Esophagus mucosa (tissue), 1 donor: ENCODE data around the gene QKI. TPM values are rescaled to one million over a fixed set of nuclear protein-coding genes. Genes with fewer than 3 reads are reported as not detected.
"Not testable (repeated sequence)": the region's sequence is repeated elsewhere in the genome, so short reads cannot be mapped to it uniquely, and the experiment has no call there.

Experiments used
- ATAC-seq: fragments of 200-7000 bp; cut with Tn5 transposase; one replicate; pipeline ENCODE4 v1.9.1; 2020
- total RNA-seq: library from RNA; stranded (reverse); gene quantifications from one replicate; pipeline ENCODE4 v1.2.4, GENCODE V29; 2023
- donor health status: DM: yes; HTN: yes; CAD: no.

QKI gene
- total RNA-seq, 1 donor from 2014 or later: 39.6 TPM

GRCh38 chr6:163415620-163416556 is 1.4 kb downstream of the QKI start:
- ATAC-seq: no peak

- ATAC-seq: no peak
These were observed 2.2 kb downstream of the QKI start for GRCh38 chr6:163416557-163417253.

- no peak for ATAC-seq
These were observed 3.1 kb downstream of the QKI start for GRCh38 chr6:163417595-163417994.

GRCh38 chr6:163418311-163419029 is 4.0 kb downstream of the QKI start:
- no peak for ATAC-seq

DNA sequence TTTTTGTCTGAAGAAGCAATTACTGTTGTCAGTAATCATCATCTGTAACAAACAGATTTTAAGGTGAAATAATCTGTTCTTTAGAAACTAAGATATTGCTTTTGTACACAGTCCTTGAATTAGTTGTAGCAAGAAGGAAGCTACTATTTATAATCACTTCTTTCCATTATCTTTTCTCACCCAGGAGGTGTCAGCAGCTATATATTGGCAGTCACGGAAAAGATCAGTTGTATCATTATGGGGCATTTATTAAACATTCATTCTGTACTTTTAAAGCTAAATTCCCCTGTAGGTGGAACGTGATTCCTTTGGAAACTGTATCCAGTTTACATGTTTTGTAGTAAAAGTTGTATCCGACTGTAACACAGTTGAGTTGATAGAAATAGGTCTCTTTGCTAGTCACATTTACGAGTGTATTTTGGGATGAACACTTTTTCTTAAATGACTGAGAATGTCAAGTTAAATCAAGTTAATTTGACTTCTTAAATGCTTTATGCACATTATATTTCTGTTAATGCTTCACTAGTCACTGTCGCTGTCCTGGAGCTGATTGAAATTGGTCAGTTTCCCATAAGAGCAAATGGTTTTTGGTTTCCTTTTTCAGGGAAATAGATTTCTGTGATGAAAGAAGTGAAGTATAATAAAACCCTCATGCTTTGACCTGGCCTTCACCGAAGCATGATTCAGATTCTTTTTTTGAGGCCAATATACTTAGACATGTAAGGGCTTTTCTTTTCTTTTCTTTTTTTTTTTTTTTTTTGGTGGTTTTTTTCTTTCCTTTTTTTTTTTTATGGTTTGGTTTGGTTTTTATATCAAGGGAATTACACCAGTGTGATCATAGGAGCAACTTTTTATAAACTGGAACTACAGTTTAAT is 5.1 kb downstream of the QKI start:
- ATAC-seq: no peak

DNA sequence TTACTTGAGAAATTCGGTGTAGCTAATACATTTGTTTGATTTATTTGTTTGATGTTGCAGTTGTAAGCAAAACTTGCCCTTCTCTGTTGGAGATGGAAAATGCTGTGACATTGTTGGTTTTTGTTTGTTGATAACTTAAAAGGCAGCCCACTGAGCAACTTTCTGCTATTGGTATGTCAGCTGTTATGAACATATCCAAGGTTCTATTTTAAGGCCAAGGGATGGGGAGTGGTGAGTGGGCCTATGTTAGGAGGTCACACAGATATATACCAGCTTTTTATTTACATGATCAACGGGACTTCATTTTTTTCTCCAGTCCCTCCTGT is 5.7 kb downstream of the QKI start:
- no peak for ATAC-seq

- ATAC-seq: no peak
These were observed 8.0 kb downstream of the QKI start for GRCh38 chr6:163422550-163422949.

DNA sequence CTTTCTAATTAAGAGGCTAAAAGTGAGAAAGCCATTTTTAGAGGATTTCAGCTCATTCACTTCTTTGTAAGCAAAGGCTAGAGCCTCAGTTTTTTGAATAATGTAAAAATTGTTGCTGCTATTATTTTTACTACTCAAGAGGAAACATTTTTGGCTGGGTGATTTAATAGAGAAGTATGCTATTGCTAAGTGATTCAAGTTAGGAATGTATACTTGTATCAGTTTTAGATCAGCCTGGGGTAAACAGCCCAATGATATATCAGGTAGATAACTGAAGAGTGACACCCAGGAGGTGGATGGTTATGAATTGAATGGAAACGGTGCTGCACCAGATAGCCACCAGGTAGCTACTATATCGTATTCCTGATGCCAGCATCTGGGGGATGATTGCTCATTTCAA is 9.2 kb downstream of the QKI start:
- ATAC-seq: no peak

DNA sequence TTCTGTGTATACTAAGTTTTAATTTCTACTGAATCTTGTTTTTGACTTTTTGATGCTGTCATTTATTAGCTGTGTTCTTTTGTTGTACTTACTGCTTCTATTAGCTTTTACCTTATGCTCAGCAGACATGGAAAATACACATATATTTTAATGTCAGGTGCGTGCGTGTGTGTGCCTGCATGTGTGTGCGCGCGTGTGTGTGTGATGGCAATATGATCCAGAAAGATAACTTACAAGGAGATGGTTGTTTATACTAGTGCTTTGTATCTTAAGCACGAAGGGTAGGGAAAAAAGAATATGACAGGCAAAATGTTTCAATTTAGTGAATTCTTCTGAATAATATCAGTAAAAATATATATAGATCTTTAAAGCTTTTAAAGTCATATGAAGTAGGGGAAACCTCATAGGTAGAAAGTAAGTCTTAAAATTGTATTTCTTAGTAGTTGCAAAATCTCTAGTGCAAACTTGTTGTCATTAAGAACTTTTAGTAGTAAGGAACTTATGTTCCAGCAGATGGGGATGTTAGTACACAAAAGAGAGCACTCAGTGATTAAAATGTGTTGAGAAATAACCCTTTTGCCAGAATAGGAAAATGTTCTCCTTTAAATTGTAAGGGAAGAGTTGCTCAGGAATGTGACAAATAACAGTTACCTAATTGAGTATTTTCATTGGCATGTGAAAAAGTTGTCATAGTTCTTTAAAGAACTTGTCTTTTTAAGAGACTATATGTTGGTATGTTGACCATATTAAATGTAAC is 13.2 kb downstream of the QKI start:
- ATAC-seq: peak; percentile 47

DNA sequence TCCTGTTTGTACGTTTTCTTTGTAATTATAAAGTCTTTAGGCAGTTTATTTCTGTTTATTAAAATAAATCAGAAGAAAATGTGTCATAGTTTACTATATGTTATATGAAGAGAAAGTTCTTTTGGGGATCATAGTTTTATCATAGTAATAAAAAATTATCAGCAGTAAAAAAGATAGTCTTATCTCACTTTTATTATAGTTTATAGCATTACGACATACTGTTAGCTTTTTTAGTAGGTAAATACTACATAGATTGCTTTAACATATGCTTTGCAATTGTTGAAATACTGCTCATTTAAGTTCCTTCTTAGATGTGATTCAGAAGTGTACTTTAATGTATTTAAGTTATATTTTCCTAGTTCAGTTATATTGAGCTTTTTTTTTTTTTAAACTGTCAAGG is 13.9 kb downstream of the QKI start:
- no peak for ATAC-seq

DNA sequence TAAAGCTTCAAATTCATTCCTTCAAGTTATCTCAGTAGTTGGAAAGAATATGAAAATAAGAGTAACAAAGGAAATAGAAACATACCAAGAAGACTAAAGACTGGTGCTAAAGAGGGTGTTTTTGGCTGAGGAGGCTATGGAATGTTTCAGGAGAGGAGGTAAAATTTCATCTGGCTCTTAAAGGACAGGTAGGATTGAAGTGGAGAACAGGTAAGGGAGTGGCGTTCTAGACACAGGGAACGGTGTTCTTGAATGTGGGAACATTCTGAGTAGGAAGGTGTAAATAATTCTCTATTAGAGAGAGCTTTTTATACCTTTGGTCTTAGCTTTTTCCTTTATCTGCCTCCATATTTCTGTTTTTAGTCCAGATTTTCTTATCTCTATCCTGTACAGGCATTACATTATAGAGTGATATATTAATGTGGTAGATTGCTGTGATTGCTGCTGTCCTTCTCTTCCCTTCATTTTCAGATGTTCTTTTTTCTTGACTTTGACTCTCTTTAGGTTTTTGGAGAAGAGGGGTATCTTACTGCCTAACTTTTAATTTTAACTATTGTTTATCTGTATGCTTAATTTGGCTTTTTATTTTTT is 15.4 kb downstream of the QKI start:
- no peak for ATAC-seq

DNA sequence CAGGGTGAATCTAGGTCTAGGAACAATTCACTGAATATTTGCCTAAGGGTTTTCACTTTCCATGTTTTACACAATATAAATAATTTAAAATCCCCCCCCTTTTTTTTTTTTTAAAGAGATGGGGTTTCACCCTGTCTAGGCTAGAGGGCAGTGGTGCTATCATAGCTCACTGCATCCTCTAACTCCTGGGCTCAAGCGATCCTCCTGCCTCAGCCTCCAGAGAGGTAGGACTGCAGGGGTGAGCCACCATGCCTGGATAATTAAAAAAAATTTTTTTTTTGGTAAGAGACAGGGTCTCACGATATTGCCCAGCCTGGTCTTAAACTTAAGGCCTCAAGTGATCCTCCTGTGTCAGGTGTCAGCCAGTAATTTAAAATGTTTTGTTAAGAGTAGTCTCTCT is 17.8 kb downstream of the QKI start:
- no peak for ATAC-seq

DNA sequence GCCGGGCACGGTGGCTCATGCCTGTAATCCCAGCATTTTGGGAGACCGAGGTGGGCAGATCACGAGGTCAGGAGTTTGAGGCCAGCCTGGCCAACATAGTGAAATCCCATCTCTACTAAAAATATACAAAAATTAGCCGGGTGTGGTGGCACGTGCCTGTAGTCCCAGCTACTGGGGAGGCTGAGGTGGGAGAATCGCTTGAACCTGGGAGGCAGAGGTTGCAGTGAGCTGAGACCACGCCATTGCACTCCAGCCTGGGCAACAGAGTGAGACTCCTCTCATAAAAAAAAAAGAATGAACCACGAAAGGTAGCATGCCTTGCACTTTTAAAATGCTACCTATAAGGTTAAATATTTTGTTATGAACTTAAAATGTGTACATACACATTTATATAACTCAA is 19.0 kb downstream of the QKI start:
- ATAC-seq: not testable (repeated sequence)

DNA sequence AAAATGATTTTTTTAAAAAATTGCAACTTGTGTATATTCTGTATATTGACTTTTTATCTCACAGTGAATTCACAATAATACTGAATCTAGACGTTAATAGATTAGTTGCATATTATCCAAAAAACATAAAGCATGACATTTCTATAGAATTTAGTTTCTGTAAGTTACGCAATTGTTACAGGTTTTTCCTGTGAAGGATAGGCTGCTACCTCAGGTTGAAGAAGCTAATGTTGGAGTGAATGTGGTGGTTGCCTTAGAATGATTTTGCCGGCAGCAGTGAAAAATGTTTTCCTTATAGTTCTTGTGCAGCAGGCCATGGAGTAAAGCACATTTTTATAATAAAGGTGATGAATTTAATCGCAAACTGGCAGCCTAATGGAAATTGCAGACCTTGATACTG is 20.5 kb downstream of the QKI start:
- ATAC-seq: no peak

GRCh38 chr6:163436843-163437242 is 22.3 kb downstream of the QKI start:
- no peak for ATAC-seq

DNA sequence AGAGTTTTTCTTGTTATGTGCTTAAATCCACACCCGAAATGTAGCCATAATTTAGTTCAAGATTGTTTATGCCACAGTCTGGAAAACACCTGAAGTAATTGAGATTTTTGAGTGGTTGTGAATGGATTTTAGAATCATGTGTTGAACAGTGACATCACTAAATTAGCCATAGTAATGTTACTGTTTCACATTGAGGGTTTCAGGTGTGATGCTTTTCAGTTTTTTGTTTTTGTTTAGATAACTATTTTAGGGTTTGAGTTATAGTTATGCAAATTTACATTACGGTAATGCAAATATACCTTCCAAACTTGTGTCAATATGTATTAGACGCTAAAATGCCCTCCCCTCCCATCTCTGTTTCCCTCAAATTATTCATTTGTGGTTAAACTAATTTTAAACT is 22.9 kb downstream of the QKI start:
- ATAC-seq: no peak

GRCh38 chr6:163438298-163438939 is 23.9 kb downstream of the QKI start:
- no peak for ATAC-seq

DNA sequence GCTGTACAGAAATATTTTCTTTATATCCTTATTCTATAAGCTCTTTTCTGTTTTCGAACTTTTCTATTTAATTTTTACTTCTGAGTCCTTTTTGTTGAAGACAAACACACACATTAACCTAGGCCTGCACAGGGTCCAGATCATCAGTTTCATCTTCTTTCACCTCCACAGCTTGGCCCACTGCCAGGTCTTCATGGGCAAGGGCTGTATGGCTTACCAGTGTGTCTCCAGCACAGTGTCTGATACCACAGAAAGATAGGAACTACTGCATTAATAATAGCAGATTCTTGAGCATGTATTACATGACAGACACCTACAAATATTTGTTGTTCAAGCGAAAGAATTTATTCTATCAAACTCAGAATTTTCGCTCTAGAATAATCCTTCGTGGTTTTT is 24.4 kb downstream of the QKI start:
- no peak for ATAC-seq

GRCh38 chr6:163439390-163439789 is 24.9 kb downstream of the QKI start:
- not testable (repeated sequence) for ATAC-seq

DNA sequence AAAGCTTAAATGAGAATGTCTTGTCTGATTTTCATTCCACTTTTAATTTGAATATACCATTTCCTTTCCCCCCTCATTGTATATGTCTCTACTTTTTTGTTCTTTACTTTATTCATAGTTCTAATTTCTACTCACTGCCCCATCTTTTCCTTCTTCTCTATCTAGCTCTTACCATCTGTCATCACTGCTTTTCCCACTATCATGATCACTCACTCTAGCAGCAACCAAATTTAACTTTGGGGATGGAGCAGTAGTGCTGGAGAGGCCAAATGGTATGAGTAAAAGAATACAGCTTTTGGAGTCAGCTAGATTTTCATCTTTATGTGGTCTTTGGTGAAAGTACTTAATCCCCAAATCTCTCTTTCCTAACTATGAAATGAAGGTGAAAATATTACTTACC is 25.5 kb downstream of the QKI start:
- no peak for ATAC-seq

- ATAC-seq: no peak
These were observed 27.8 kb downstream of the QKI start for GRCh38 chr6:163442336-163442735.
